Jurkat, Clone E6-1 (cell line): ENCODE measurements around the gene FIBCD1.
A peak's percentile ranks its signal among the peaks of the same experiment; 100 is the strongest.
"Not testable (repeated sequence)": the region's sequence is repeated elsewhere in the genome, so short reads cannot be mapped to it uniquely, and the experiment has no call there.

ENCODE experiments used
- DNase-seq: peaks from one replicate; pipeline ENCODE4 v3.0.0-alpha.2; 2011; ENCODE audit warnings: low read depth, low spot score
- H3K4me3 ChIP-seq: 2 replicates; pipeline ENCODE4 v1.5.1; 2011; ENCODE audit warnings: mild to moderate bottlenecking, low read length, control low read depth, moderate library complexity

FIBCD1 gene

GRCh38 chr9:130915096-130915447, 24.0 kb downstream of the FIBCD1 start:
- DNase-seq = no peak
- no peak overlapping the region for H3K4me3 ChIP-seq

GRCh38 chr9:130914417-130915095, 24.5 kb downstream of the FIBCD1 start:
- no peak overlapping the region for H3K4me3 ChIP-seq

GRCh38 chr9:130913599-130914416, 25.2 kb downstream of the FIBCD1 start:
- DNase-seq = no peak
- no peak overlapping the region for H3K4me3 ChIP-seq

More at GRCh38 chr9:130914417-130915095, 24.5 kb downstream of the FIBCD1 start:
- DNase-seq = no peak

GRCh38 chr9:130912932-130913598, 26.0 kb downstream of the FIBCD1 start:
- no peak for DNase-seq
- H3K4me3 ChIP-seq = no peak overlapping the region

GRCh38 chr9:130911254-130912049, 27.6 kb downstream of the FIBCD1 start:
- no peak for DNase-seq
- no peak overlapping the region for H3K4me3 ChIP-seq

- not testable (repeated sequence) for H3K4me3 ChIP-seq
- peak; percentile 12 for DNase-seq
Observed at GRCh38 chr9:130910670-130911069, 28.4 kb downstream of the FIBCD1 start.

- H3K4me3 ChIP-seq, DNase-seq: not testable (repeated sequence)
Observed at GRCh38 chr9:130910041-130910440, 29.0 kb downstream of the FIBCD1 start.

- no peak for DNase-seq
- no peak overlapping the region for H3K4me3 ChIP-seq
Observed at GRCh38 chr9:130908878-130909355, 30.1 kb downstream of the FIBCD1 start.

- no peak for DNase-seq
- no peak overlapping the region for H3K4me3 ChIP-seq
Observed at GRCh38 chr9:130908146-130908877, 30.7 kb downstream of the FIBCD1 start.

- no peak for DNase-seq
- no peak overlapping the region for H3K4me3 ChIP-seq
Observed at GRCh38 chr9:130906735-130907416, 32.2 kb downstream of the FIBCD1 start.

- no peak overlapping the region for H3K4me3 ChIP-seq
- no peak for DNase-seq
Observed at GRCh38 chr9:130905902-130906734, 32.9 kb downstream of the FIBCD1 start.

- no peak for DNase-seq
- no peak overlapping the region for H3K4me3 ChIP-seq
Observed at GRCh38 chr9:130905125-130905901, 33.7 kb downstream of the FIBCD1 start.

- no peak for DNase-seq
- H3K4me3 ChIP-seq = no peak overlapping the region
Observed at GRCh38 chr9:130904070-130905044, 34.7 kb downstream of the FIBCD1 start.

GRCh38 chr9:130903194-130904069, 35.6 kb downstream of the FIBCD1 start:
- DNase-seq = no peak
- no peak overlapping the region for H3K4me3 ChIP-seq
